LNCAP (cell line): ENCODE results near the gene MON1A.

Experiments
- CTCF ChIP-seq: fragments of 450-650 bp; IDR thresholded peaks from 2 replicates; pipeline ENCODE4 v1.5.1; 2017; ENCODE audit warnings: mild to moderate bottlenecking

MON1A gene

DNA sequence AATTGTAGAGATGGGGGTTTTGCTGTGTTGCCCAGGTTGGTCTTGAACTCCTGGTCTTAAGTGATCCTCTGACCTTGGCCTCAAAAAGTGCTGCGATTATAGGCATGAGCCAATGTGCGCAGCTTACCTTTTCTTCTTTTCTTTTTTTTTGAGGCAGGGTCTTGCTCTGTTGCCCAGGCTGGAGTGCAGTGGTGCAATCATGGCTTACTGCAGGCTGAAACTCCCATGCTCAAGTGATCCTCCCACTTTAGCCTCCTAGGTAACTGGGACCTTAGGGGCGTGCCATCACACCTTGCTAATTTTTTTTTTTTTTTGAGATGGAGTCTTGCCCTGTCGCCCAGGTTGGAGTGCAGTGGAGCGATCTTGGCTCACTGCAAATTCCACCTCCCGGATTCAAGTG lies 23.3 kb upstream of the MON1A start:
- no peak for TF ChIP-seq CTCF

DNA sequence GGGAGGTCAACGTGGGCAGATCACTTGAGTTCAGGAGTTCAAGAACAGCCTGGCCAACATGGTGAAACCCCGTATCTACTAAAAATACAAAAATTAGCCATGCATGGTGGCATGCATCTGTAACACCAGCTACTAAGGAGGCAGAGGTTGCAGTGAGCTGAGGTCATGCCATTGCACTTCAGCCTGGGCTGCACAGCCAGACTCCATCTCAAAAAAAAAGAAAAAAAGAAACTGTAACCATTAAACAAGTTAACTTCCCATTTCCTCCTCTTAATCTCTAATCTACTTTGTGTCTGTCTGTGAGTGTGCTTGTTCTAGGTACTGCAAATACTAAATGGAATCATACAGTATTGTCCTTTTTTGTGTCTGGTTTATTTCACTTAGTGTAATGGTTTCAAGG lies 13.0 kb upstream of the MON1A start:
- no peak for TF ChIP-seq CTCF

DNA sequence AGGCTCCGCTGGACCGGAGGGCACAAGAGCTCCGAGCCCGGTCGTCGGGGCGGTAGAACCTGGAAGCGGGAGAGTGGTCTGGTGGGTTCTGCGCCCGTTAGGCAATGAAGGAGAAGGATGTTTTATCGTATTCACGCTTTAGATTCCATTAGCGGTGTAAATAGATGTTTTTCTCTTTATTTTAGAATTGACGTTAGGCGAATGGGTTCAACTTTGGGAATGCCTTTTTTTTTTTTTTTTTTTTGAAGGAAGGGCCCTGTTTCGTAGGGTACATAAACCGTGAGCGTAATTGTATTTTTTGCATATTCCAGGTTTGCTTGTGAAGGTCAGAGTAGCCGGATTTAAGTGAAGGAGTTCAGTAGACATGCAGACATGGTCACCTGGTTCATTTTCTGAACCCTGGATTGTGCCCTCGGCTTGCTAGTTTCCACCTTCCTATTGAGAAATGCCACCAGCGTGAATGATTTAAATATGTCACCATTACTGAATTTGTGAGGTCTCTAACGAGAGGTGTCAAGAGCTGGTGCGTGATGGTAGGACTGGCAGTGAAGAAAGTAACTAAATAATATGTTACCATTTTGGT lies 11.1 kb upstream of the MON1A start:
- no peak for TF ChIP-seq CTCF

DNA sequence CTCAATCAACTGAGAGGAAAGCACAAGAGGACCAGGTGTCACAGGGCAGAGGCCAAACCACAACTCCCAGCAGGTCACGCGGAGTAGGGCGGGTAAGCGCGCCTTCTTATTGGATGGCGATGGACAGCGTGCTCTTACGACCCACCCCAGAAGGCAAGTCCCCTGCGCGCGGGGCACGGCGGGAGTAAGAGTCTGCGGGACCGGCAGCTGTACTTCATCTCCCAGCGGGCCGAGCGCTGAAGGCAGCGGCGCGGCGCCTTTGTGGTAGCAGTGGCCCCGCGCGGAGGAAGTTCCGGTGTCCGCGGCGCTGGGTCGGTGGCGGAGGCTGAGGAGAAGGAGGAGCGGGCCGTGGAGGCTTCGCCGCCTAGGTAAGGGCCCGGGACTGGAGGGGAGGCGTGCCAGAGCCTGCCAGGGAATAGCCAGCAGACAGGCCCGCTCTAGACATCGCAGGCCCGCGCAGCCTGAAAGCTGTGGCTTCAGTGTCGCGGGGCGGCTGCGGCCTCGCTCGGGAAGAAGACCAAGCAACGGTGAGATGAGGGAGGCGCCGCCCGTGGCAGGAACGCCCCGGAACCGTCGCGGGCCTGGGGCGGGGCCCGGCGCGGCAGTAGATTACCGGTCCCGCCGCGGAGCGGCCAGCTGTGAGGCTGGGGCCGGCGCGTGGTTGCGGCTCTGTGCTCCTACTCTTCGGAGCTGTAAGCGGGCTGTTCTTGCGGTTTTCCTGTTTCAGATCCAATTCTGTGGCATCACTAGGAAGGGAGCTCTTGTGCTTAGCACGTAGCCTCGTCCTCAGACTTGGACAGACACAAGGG lies 10.5 kb upstream of the MON1A start, which contains the start of gene RBM6:
TSS of gene RBM6 (plus strand) at position 293 of the 809 bp plus-strand sequence. CDS start 22,492 bp downstream, outside the sequence.
- no peak for TF ChIP-seq CTCF

DNA sequence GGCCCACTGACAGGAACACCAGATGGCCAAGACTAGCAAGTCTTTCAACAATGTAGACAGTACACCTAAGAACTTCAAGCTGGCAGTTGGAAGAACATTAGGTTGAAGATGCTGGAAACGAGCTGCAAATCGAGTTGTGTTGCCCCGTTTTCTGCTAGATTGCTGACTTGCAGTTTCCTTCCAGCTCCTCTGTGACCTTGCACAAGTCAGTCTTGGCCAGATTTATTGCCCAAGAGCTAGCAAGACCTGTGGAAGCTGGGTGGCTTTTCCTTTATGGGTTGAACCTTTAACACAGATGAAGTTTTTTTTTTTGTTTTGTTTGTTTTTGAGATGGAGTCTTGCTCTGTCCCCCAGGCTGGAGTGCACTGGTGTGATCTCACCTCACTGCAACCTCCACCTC lies 7.5 kb upstream of the MON1A start:
- no peak for TF ChIP-seq CTCF

GRCh38 chr3:49930922-49931321 lies 1.3 kb upstream of the MON1A start:
- no peak for TF ChIP-seq CTCF

DNA sequence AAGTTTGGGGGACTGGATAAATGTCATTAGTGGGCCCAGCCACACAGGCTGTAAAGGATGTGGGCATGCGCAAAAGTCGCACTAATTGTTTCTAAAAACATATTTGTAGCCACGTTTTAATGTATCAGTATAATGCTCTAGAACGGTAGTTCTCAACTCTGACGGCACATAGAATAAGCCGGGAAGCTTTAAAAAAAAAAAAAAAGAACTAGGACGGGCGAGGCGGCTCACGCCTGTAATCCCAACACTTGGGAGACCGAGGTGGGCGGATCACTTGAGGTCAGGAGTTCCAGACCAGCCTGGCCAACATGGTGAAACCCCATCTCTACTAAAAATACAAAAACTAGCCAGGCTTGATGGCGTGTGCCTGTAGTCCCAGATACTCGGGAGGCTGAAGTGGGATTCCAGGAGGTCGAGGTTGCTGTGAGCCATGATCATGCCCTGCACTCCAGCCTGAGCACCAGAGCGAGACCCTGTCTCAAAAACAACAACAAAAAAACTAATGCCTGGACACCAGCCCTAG lies 618 bp upstream of the MON1A start:
- no peak for TF ChIP-seq CTCF
